Activated naive CD8-positive, alpha-beta T cell treated with anti-CD3 and anti-CD28 coated beads, Interleukin-2, amount 50 U/mL, for 16 hours (primary cell): ENCODE data around the gene PRSS8.
A peak's percentile ranks its signal among the peaks of the same experiment; 100 is the strongest.
"Not testable (repeated sequence)": the region's sequence is repeated elsewhere in the genome, so short reads cannot be mapped to it uniquely, and the experiment has no call there.

Experiments
- DNase-seq: peaks from one replicate; pipeline ENCODE4 v3.0.0-alpha.2; 2020; ENCODE audit warnings: low read depth, low spot score

The PRSS8 gene

DNA sequence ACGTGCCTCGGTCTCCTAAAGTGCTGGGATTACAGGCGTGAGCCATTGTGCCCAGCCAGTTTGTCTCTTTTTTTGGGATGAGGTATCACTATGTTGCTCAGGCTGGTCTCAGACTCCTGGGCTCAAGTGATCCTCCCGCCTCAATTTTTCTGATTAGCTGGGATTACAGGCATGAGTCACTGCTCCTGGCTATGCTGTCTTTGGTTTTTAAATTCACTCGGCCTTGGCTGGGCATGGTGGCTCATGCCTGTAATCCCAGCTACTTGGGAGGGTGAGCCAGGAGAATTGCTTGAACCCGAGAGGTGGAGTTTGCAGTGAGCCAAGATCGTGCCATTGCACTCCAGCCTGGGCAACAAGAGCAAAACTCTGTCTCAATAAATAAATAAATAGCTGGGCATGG lies 8.9 kb upstream of the PRSS8 start:
- DNase-seq: not testable (repeated sequence)

DNA sequence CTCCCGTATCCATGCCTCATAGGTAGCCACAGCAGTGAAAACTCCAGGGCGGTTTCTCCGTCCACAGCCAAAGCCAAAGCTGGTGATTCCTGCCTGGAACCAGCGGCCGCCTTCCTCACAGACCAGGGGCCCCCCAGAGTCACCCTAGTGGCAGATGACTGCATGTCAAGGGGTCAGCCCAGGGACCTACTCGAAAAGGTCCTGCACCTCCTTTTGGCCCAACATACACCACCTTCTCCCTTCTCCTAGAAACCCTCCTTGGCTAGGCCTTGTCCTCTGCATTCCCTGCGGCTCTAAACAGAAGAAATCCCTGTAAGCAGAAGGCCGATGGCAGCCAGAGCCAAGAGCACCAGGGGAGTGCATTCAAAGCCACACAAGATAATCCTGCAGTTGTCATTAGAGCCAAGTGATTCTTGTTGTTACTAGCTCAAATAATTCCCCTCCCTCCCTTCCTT lies 8.2 kb upstream of the PRSS8 start:
- no peak for DNase-seq

- no peak for DNase-seq
Measured at GRCh38 chr16:31143011-31143693, 7.6 kb upstream of the PRSS8 start.

- peak; percentile 98 for DNase-seq
Measured at GRCh38 chr16:31142109-31143010, 6.8 kb upstream of the PRSS8 start.

- no peak for DNase-seq
Measured at GRCh38 chr16:31141489-31142108, 6.1 kb upstream of the PRSS8 start.

GRCh38 chr16:31141071-31141469 lies 5.5 kb upstream of the PRSS8 start:
- not testable (repeated sequence) for DNase-seq

DNA sequence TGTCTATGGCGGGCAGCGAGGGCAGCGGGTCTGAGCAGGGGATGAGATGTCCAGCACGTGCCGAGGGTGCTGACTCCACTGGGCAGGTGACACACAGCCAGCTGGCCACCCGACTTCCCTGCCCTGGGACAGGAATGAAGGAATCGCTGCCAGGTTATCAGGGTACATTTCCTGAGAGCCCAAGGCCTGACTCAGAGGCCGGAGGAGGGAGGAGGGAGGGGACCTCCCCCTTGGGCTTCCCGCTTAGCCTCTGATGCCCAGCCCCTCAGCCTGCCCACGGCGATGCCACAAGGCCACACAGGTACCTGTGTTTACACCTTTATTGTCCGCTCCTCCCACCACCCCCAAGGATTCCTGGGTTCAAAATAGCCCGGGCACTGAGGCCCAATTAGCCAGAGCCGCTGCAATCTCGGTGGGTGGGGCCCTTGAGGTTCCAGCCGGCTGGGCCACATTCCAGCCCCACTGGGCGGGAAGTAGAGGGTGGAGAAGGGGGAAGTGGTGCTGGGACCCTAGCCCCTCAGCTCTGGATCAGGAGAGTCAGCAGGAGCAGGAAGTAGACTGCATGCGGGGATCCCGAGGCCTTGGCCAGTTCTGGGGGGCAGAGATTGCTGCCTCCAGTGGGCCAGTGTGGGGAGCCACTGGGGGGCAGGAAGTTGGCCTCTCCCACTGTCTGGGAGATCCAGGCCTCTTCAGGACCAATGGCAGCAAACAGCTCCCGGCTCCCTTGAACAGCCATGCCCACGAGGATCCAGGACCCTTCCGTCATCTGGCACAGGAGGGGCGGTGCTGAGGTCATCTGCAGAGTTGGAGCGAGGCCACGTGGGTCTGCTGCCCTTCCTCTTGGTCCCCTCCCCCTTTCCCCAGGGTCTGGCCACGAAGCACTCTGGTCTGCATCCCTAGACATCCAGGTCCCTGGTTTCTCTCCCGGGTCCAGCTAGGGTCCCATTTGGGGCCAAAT lies 3.4 kb upstream of the PRSS8 start:
- DNase-seq: no peak

DNA sequence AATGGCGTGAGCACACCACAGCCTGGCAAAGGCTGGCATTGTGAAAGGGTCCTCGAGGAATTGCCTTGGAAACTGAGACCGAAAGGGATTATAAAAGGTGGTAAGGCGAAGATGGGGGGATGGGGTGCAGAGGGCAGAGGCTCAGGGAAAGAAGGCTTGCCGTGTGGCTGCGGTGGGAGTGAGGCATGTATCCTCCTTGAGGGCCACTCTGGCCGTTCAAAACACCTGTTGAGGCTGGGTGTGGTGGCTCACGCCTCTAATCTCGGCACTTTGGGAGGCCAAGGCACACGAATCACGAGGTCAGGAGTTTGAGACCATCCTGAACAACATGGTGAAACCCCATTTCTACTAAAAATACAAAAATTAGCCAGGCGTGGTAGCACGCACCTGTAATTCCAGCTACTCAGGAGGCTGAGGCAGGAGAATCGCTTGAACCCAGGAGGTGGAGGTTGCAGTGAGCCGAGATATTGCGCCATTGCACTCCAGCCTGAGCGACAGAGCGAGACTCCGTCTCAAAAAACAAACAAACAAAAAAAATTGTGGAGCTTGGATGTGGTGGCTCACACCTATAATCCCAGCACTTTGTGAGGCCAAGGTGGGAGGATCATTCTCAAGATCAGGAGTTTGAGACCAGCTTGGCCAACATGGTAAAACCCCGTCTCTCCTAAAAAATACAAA lies 1.4 kb upstream of the PRSS8 start:
- not testable (repeated sequence) for DNase-seq

GRCh38 chr16:31136287-31136662 lies 748 bp upstream of the PRSS8 start:
- no peak for DNase-seq

DNA sequence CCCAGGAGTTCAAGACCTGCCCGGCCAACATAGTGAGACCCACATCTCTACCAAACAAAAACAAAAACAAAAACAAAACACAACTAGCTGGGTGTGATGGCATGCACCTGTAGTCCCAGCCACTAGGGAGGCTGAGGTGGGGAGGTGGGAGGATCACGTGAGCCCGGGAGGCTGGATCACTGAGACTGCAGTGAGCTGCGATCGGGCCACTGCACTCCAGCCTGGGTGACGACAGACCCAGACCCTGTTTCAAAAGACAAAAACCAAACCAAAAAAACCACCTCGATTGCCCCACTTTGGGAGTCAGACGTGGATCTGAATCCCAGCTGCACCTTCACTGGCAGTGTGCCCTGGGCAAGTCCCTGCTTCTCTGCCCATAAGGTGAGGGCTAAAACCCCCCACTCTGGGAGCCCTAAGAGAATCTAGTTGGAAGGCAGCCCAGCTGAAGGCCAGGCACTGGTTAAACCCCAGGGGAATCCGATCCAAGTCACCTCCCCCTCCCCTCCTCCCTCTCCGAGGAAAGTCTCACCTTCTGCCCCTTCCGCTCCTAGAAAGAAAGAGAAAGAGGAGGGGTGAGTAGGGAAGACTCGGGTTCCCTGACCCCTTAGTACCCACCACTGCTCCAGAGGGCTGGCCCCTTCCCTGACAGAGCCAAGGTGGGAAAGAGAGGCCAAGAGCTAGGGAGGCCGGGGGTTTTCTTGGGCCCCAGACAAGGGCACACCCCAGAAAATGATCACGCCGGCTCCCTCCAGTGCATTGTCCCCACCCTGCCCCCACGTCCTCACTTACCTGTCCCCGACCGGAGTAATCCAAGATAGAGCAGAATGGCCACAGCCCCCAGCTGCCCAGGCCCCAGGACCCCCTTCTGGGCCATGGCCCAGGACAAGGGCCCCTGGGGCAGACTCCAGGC lies 647 bp downstream of the PRSS8 start:
- DNase-seq: no peak

GRCh38 chr16:31134091-31134571 lies 1.4 kb downstream of the PRSS8 start:
- no peak for DNase-seq

- DNase-seq: no peak
Measured at GRCh38 chr16:31133046-31133501, 2.5 kb downstream of the PRSS8 start.

- DNase-seq: no peak
Measured at GRCh38 chr16:31132303-31132979, 3.1 kb downstream of the PRSS8 start.

DNA sequence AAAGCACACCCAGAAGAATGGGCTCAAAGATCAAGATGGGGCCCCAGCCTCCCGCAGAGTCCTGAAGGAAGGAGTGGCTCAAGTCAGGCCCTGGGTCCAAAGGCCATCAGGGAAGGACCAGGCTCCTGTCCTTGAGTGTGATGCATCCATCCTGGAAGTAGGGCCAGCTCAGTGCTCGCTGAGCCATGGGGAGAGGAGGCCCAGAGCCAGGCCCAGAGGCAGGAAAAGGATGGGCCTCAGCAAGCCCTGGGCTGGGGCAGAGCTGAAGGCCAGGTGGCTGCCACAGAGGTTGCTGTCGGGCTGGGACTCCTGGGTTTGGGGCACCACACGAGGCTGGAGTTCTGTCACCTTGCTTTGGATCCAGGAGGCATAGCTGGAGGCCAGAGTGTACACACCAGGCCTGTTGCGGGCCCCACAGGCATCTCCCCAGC lies 3.7 kb downstream of the PRSS8 start:
- DNase-seq: no peak

DNA sequence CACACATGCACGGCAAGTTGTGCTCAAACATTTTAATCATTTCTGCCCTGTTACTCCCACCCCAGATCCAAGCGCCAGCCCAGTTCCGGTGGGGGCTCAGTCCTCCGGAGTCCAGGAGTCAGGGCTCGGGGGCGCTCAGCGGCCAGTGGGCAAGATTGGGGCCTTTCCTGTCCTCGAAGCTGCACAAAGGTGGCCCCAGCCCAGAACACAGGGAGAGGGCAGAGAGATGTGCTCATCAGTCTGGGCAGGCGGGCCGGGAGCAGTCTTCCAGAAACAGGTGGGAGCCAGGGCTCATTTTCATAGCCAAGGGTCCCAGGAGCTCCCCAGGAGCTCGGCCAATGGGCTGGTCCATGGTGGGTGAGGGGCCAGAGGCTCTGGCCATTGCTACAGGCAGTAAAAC lies 4.1 kb downstream of the PRSS8 start:
- DNase-seq: no peak

- no peak for DNase-seq
Measured at GRCh38 chr16:31130899-31131298, 4.6 kb downstream of the PRSS8 start.

- DNase-seq: no peak
Measured at GRCh38 chr16:31130336-31130891, 5.1 kb downstream of the PRSS8 start.

GRCh38 chr16:31129568-31130335 lies 5.8 kb downstream of the PRSS8 start:
- no peak for DNase-seq
